HG03045 (cell line): ENCODE data around the gene RPP25L.
A peak's percentile ranks its signal among the peaks of the same experiment; 100 is the strongest.

Source experiments
- ATAC-seq: cut with Tn5 transposase; IDR thresholded peaks from one replicate; pipeline ENCODE4 v1.9.1; 2021; ENCODE audit warnings: mild to moderate bottlenecking, moderate library complexity; ENCODE audit not compliant: unreplicated experiment

Gene RPP25L

GRCh38 chr9:34638138-34638445 is 26.2 kb upstream of the RPP25L start:
- no peak for ATAC-seq

- ATAC-seq, result peak; percentile 93
Observed at GRCh38 chr9:34637356-34638137, 25.6 kb upstream of the RPP25L start, which contains the start of gene SIGMAR1. Gene SIGMAR1 (minus strand): TSS chr9:34637787. CDS start chr9:34637697, 90 bp downstream.

GRCh38 chr9:34636791-34637355 is 25.0 kb upstream of the RPP25L start:
- ATAC-seq, result peak; percentile 4

GRCh38 chr9:34635556-34635955 is 23.7 kb upstream of the RPP25L start:
- ATAC-seq, result no peak

GRCh38 chr9:34634551-34635248 is 22.8 kb upstream of the RPP25L start:
- no peak for ATAC-seq

GRCh38 chr9:34633851-34634550 is 22.1 kb upstream of the RPP25L start:
- ATAC-seq, result peak; percentile 33

GRCh38 chr9:34633166-34633565 is 21.3 kb upstream of the RPP25L start:
- ATAC-seq, result no peak

GRCh38 chr9:34630402-34631154 is 18.7 kb upstream of the RPP25L start:
- no peak for ATAC-seq

GRCh38 chr9:34629491-34629808 is 17.6 kb upstream of the RPP25L start:
- no peak for ATAC-seq

- ATAC-seq, result no peak
Observed at GRCh38 chr9:34628656-34629490, 17.0 kb upstream of the RPP25L start, which contains the start of gene ARID3C. Gene ARID3C (minus strand): TSS chr9:34629066. CDS start chr9:34628014, 1,052 bp downstream.

GRCh38 chr9:34627716-34628655 is 16.1 kb upstream of the RPP25L start:
- ATAC-seq, result no peak

- no peak for ATAC-seq
Observed at GRCh38 chr9:34625186-34625486, 13.2 kb upstream of the RPP25L start.

- no peak for ATAC-seq
Observed at GRCh38 chr9:34624475-34625185, 12.7 kb upstream of the RPP25L start.

GRCh38 chr9:34623374-34624235 is 11.7 kb upstream of the RPP25L start:
- no peak for ATAC-seq

- ATAC-seq, result peak; percentile 98
Observed at GRCh38 chr9:34620061-34620994, 8.4 kb upstream of the RPP25L start, which contains the start of gene DCTN3. Gene DCTN3 (minus strand): TSS chr9:34620495. CDS start chr9:34620464, 31 bp downstream.

GRCh38 chr9:34615132-34615531 is 3.2 kb upstream of the RPP25L start:
- ATAC-seq, result no peak
